HG02852 (cell line): ENCODE measurements around the gene RACGAP1.

Experiments
- ATAC-seq: cut with Tn5 transposase; IDR thresholded peaks from one replicate; pipeline ENCODE4 v1.9.1; 2021; ENCODE audit warnings: mild to moderate bottlenecking, moderate library complexity; ENCODE audit not compliant: unreplicated experiment

RACGAP1 gene

GRCh38 chr12:49956663-49957569 is 68.4 kb downstream of the RACGAP1 start:
- no peak for ATAC-seq

GRCh38 chr12:49955899-49956662 is 69.2 kb downstream of the RACGAP1 start:
- no peak for ATAC-seq

- ATAC-seq: no peak
Measured at GRCh38 chr12:49954863-49955830, 70.1 kb downstream of the RACGAP1 start.

GRCh38 chr12:49953961-49954846 is 71.1 kb downstream of the RACGAP1 start:
- no peak for ATAC-seq

- ATAC-seq: no peak
Measured at GRCh38 chr12:49953151-49953550, 72.1 kb downstream of the RACGAP1 start.

- no peak for ATAC-seq
Measured at GRCh38 chr12:49952391-49953055, 72.8 kb downstream of the RACGAP1 start.

- no peak for ATAC-seq
Measured at GRCh38 chr12:49951411-49952240, 73.7 kb downstream of the RACGAP1 start.

GRCh38 chr12:49950273-49951251 is 74.7 kb downstream of the RACGAP1 start, which contains the start of gene AQP2:
TSS of gene AQP2 (plus strand) at chr12:49950737. CDS start at chr12:49950831, 94 bp downstream.
- no peak for ATAC-seq

GRCh38 chr12:49949866-49950265 is 75.4 kb downstream of the RACGAP1 start:
- no peak for ATAC-seq

- no peak for ATAC-seq
Measured at GRCh38 chr12:49948866-49949845, 76.1 kb downstream of the RACGAP1 start.

GRCh38 chr12:49947593-49948226 is 77.6 kb downstream of the RACGAP1 start:
- no peak for ATAC-seq

- ATAC-seq: no peak
Measured at GRCh38 chr12:49946497-49946896, 78.8 kb downstream of the RACGAP1 start.

GRCh38 chr12:49946086-49946485 is 79.2 kb downstream of the RACGAP1 start:
- no peak for ATAC-seq

GRCh38 chr12:49945394-49946080 is 79.8 kb downstream of the RACGAP1 start:
- peak; percentile 71 for ATAC-seq

GRCh38 chr12:49944718-49945117 is 80.6 kb downstream of the RACGAP1 start:
- no peak for ATAC-seq
